Caco-2 (cell line): Measurements from ENCODE around the gene KMT2C. TPM values are rescaled to one million over a fixed set of nuclear protein-coding genes. Genes with fewer than 3 reads are reported as not detected.

Experiments
- BruUV-seq: library from RNA; stranded (reverse); fragments of 400-500 nt; replicated peaks from 2 replicates; lab custom pipeline; 2021; lab: Mats Ljungman, UMichigan
- CTCF ChIA-PET: fragments of 300-600 bp; sonication (Branson Sonifier 250); formaldehyde crosslinking; loops from one replicate; lab custom pipeline; 2022; ENCODE audit warnings: antibody characterized with exemption; lab: Charles Lee
- POLR2A ChIA-PET: fragments of 300-600 bp; sonication (Branson Sonifier 250); formaldehyde crosslinking; loops from one replicate; lab custom pipeline; 2022; ENCODE audit warnings: antibody characterized with exemption; lab: Charles Lee
- DNase-seq, 2 experiments: peaks; one replicate each; pipeline versions ENCODE4 v3.0.0 to v3.0.0-alpha.2; 2020 to 2022
- H3K27me3 ChIP-seq: replicated peaks from 2 replicates; pipeline ENCODE4 v1.6.0; 2011; ENCODE audit warnings: low read length; ENCODE audit not compliant: control insufficient read depth, insufficient read depth
- H3K36me3 ChIP-seq: 2 replicates; pipeline ENCODE4 v1.5.1; 2011; ENCODE audit warnings: low read length; ENCODE audit not compliant: control insufficient read depth, insufficient read depth
- H3K4me1 ChIP-seq: fragments of 250-450 bp; sonication (Bioruptor Pico); 2 replicates; pipeline ENCODE4 v1.5.1; 2020; ENCODE audit warnings: mild to moderate bottlenecking
- H3K4me3 ChIP-seq: 2 replicates; pipeline ENCODE4 v1.5.1; 2011; ENCODE audit warnings: low read depth, mild to moderate bottlenecking, control low read depth, low read length
- H3K9me3 ChIP-seq: fragments of 250-450 bp; sonication (Bioruptor Pico); 2 replicates; pipeline ENCODE4 v1.5.1; 2020; ENCODE audit warnings: mild to moderate bottlenecking, moderate library complexity
- H3K27ac Mint-ChIP-seq: one replicate; pipeline ENCODE4 v1.8.0; 2022; ENCODE audit warnings: mixed read lengths; ENCODE audit not compliant: unreplicated experiment
- H3K27me3 Mint-ChIP-seq: one replicate; pipeline ENCODE4 v1.8.0; 2022; ENCODE audit warnings: mixed read lengths; ENCODE audit not compliant: insufficient read depth, unreplicated experiment
- H3K36me3 Mint-ChIP-seq: one replicate; pipeline ENCODE4 v1.8.0; 2022; ENCODE audit warnings: mild to moderate bottlenecking, mixed read lengths; ENCODE audit not compliant: insufficient read depth, unreplicated experiment
- H3K4me1 Mint-ChIP-seq: one replicate; pipeline ENCODE4 v1.8.0; 2022; ENCODE audit warnings: low read depth, mixed read lengths; ENCODE audit not compliant: unreplicated experiment
- H3K4me3 Mint-ChIP-seq: one replicate; pipeline ENCODE4 v1.8.0; 2022; ENCODE audit warnings: mild to moderate bottlenecking, moderate library complexity, mixed read lengths; ENCODE audit not compliant: unreplicated experiment
- H3K9me3 Mint-ChIP-seq: one replicate; pipeline ENCODE4 v1.8.0; 2022; ENCODE audit warnings: mixed read lengths; ENCODE audit not compliant: unreplicated experiment
- intact Hi-C: fragments of 100-400 bp; cut with micrococcal nuclease; formaldehyde crosslinking; loops from one replicate; pipeline ENCODE4 v1.10.0; 2022; ENCODE audit not compliant: unreplicated experiment
- total RNA-seq: library from RNA; stranded (reverse); gene quantifications from 2 replicates; pipeline ENCODE4 v1.2.3, GENCODE V29; 2022
- TF ChIP-seq, protein P1 (sequence below), 2 experiments: fragments of 200-600 bp in 1 of 2; IDR thresholded peaks; 1 replicate in 1 of 2; 2 replicates in 1 of 2; pipeline versions ENCODE4 v1.5.1 to v1.8.0; 2011 to 2022; ENCODE audit warnings: antibody characterized with exemption in 1 of 2, control low read depth in 1 of 2, inconsistent platforms in 1 of 2, low read depth in 1 of 2, low read length in 1 of 2, mild to moderate bottlenecking in 1 of 2, moderate library complexity in 1 of 2; ENCODE audit not compliant: insufficient read depth in 1 of 2, severe bottlenecking in 1 of 2, unreplicated experiment in 1 of 2

KMT2C gene
- total RNA-seq, 1 experiment from 2014 or later: 59.5 TPM

DNA sequence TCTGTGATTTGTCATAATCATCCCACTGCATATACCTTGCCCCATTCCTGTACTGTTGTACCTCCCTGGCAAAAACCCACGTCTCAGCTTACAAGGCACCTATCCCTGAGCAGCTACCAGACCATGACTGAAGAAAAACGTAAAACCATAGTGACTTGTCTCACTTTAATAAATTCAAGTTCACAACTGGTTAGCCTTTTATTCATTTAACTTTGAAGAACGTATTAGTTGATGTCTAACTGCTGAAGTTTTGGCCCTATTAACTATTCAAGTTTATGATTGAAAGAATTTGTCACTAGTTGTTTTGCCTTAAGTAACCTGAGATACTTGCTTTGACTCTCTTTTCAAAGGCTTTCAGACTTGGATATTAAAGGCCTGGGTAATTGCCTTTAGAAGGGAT is 350.7 kb downstream of the KMT2C start:
- H3K4me3 Mint-ChIP-seq: no peak overlapping the region
- peaks cover 6% of the 10 kb centered on the region for H3K36me3 Mint-ChIP-seq
- H3K27me3 Mint-ChIP-seq: no peaks in the 10 kb centered on the region
- POLR2A ChIA-PET: no interaction called here
- BruUV-seq: no TSS peak
- CTCF ChIA-PET: no interaction called here
- peaks cover 30% of the 10 kb centered on the region for H3K4me1 Mint-ChIP-seq
- H3K27ac Mint-ChIP-seq: no peak overlapping the region
- Histone ChIP-seq H3K9me3 (peaks cover 7% of the 10 kb centered on the region), H3K36me3 (no peaks in the 10 kb centered on the region), H3K4me1 (peaks cover 29% of the 10 kb centered on the region), H3K4me3 (no peak overlapping the region), H3K27me3 (no peaks in the 10 kb centered on the region)
- H3K9me3 Mint-ChIP-seq: peaks cover 21% of the 10 kb centered on the region
- no peak for DNase-seq
- TF ChIP-seq, protein P1, sequence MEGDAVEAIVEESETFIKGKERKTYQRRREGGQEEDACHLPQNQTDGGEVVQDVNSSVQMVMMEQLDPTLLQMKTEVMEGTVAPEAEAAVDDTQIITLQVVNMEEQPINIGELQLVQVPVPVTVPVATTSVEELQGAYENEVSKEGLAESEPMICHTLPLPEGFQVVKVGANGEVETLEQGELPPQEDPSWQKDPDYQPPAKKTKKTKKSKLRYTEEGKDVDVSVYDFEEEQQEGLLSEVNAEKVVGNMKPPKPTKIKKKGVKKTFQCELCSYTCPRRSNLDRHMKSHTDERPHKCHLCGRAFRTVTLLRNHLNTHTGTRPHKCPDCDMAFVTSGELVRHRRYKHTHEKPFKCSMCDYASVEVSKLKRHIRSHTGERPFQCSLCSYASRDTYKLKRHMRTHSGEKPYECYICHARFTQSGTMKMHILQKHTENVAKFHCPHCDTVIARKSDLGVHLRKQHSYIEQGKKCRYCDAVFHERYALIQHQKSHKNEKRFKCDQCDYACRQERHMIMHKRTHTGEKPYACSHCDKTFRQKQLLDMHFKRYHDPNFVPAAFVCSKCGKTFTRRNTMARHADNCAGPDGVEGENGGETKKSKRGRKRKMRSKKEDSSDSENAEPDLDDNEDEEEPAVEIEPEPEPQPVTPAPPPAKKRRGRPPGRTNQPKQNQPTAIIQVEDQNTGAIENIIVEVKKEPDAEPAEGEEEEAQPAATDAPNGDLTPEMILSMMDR (IDR thresholded peaks at IDR 0.05; ENCODE audit: insufficient read depth in 1 of 2, low read depth in 1 of 2, low read length in 1 of 2, severe bottlenecking in 1 of 2, unreplicated experiment in 1 of 2): no peak
- intact Hi-C loops: no loop called here

Other genes starting within 250 kb of the KMT2C start
- gene XRCC2, start 240.1 kb upstream of the KMT2C start, total RNA-seq: 16.8 and 18.5 TPM in 2 replicates